ENCODE results near the gene SCN9A.
A peak's percentile ranks its signal among the peaks of the same experiment; 100 is the strongest.
"Not testable (repeated sequence)": the region's sequence is repeated elsewhere in the genome, so short reads cannot be mapped to it uniquely, and the experiment has no call there.

Gene SCN9A

DNA sequence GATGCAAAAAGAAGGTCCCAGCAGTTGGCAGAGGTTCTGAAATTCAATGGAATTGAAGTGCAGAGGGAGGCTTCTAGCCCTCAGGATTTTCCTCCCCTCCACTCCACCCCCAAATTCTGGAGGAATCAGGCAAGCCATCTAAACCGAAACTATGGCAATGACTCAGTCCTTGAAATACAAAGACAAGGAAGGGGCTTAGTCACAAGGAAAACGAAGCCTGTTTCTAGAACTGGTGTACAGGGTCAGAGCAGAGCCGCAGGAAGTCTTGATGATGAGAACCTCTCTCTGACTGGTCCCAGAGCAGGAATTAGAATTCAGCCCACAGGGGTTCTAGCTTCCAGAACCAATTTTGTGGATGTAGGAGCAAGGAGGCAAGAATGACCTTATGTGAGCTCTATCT is 136.2 kb downstream of the SCN9A start:
- DNase-seq, result no peak

GRCh38 chr2:166238176-166238575 is 137.6 kb downstream of the SCN9A start:
- no peak for DNase-seq

DNA sequence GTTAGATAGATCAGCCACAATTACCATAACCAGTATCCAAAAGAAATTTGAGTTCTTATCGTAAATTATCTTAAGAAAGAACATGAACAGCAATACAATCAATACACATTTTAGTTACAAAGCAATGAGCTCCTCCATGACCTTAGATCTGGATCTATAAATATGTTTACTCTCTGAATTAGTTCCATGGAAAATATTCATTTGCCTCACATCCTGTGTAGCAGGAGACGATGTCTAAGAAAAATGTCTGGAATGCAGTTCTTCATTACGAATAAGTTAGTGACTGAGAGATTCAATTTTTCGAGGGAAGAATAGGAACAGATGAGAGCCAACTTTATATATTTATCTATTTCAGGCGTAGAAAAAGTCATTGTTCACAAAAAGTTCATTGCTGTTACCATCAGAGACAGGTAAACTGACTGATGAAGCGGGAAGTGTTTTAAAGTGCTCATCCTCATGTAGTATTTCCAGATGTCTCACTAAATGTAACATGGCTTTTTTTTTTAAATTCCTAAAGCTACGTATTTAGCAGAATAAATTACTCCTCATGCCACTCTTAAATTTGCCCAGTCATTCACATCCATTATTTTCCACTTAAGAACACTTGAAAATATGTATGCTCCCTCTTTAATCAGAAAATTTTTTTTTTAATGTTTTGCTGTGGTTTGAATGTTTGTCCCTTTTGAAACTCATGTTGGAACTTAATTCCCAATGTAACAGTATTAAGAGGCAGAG is 141.5 kb downstream of the SCN9A start:
- no peak for DNase-seq

- no peak for DNase-seq
Observed at GRCh38 chr2:166233244-166233643, 142.5 kb downstream of the SCN9A start.

DNA sequence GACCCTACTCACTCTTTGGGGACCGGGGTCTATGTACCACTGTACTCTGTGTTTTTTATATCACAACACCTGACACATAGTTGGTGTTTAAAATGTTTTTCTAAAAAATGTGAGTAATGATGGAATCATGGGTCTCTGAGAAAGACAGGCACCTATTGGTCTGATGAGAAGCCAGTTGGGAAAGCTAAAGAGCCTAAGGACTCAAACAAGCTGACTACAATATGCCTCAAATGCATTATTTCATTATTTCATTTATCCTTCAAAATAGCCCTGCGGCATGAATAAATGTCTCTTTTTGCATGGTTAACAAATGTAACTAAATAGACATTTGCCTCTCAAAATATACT is 145.0 kb downstream of the SCN9A start:
- no peak for DNase-seq

DNA sequence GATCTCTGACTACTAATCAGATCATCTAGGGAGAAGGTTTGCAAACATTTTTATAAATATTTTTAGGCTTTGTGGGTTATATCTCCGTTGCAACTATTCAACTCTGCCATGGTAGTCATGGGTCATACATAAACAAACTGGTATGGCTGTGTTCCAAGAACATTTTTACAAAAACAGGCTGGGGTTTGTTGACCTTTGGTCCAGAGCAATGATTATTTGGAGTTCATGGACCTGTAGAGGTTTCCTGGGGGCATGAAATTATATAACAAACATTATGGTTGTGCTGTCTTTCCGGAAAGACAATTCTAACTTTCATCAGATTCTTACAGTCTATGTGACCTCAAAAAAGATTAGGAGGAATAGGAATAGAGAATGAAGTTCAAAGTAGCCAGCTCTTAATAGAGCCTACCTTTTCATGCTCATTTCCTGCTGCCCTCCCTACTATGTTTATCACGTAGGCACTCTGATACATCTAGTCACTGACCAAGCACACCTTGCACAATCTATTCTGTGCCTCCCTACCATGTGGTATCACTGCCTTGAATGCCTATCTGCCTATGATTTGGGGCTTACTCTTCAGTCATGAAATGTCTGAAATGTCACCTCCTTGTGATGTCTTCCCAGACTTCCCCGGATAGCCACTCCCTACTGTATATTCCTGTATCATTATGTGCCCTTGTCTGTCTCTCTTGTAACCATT is 145.6 kb downstream of the SCN9A start:
- DNase-seq, result no peak

GRCh38 chr2:166229678-166230023 is 146.1 kb downstream of the SCN9A start:
- no peak for DNase-seq

DNA sequence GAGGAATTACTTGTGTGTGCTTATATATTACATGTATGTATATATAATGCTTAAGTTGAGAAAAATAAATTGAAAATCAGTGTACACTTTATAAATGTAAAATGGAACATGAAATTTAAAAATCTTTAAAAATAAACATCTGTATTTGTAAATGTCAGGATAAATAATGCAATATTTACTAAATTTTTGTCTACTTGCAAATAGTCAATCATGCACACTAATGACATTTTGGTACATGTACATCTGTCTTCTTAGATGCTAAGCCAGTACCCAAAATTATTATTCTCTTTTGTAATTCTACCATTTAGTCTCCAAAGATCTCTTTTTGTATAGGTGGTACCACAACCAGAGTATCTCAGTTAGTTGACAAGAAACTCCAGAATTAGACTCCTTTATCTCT is 151.5 kb downstream of the SCN9A start:
- no peak for DNase-seq

- no peak for DNase-seq
Observed at GRCh38 chr2:166223298-166223697, 152.4 kb downstream of the SCN9A start.

DNA sequence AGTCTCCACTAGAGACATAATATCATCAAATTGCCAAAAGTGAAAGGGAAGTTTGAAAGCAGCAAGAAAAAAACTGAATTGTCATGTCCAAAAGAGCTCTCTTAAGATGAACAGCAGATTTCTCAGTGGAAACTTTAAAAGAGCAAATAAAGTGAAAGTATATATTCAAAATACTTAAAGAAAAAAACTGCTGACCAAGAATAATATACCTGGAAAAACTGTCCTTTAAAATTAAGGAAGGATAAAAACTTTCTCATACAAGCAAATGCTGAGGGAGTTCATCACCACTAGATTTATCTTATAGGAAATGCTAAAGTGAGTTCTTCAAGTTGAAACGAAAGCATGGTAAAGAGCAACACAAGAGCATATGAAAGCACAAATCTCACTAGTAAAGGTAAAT is 164.7 kb downstream of the SCN9A start:
- no peak for DNase-seq

DNA sequence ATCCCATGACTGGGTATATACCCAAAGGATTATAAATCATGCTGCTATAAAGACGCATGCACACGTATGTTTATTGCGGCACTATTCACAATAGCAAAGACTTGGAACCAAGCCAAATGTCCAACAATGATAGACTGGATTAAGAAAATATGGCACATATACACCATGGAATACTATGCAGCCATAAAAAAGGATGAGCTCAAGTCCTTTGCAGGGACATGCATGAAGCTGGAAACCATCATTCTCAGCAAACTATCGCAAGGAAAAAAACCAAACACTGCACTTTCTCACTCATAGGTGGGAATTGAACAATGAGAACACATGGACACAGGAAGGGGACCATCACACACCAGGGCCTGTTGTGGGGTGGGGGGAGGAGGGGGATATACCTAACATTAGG is 165.8 kb downstream of the SCN9A start:
- not testable (repeated sequence) for DNase-seq

DNA sequence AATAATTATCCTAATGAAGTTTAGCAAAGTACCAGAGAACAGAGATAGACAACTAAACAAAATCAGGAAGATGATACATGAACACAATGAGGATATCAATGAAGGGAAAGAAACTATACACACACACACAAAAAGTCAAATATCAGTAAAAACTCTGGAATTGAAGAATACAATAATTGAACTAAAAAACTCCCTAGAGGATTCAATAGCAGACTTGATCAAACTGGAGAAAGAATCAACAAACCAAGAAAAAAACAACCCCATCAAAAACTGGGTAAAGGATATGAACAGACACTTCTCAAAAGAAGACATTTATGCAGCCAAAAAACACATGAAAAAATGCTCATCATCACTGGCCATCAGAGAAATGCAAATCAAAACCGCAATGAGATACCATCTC is 166.4 kb downstream of the SCN9A start:
- not testable (repeated sequence) for DNase-seq

DNA sequence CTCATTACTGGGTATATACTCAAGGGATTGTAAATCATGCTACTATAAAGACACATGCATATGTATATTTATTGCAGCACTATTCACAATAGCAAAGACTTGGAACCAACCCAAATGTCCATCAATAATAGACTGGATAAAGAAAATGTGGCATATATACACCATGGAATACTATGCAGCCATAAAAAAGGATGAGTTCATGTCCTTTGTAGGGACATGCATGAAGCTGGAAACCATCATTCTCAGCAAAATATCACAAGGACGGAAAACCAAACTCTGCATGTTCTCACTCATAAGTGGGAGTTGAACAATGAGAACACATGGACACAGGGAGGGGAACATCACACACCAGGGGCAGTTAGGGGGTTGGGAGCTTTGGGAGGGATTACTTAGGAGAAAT is 169.6 kb downstream of the SCN9A start:
- DNase-seq, result not testable (repeated sequence)

DNA sequence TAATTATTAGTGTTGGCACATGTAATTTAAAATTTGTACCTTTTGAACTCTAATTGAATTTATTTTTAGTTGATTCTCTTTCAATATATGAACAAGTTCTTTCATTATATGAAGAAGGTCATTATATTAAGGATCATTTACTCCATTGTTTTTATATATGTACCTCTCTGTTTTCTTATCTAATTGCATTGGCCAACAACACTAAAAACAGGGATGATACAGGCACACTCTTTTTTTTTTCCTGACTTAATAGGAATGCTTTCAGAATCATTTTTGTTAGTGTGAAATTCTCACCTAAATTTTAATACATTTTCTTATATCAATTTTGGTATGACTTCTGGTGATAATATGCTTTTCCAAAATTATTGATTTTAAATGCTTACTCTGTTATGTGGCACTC is 173.0 kb downstream of the SCN9A start:
- DNase-seq, result no peak

DNA sequence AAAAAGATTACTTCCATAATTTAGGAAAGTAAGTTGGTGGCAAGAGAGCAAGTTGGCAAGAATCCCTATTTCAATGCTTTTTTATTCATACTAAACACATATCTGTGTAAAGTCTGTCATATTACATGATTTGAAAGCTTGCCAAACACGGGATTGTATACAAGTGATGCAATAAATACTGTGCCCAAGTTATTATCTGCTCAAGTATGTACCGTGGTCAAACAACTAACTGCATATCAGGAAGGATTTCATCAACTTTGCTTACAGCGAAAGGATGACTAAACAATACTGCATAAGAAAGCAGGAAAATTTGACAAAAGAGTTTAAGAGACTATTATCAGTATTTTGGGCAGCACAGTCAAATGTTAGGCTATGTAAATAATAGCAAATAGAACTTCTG is 178.3 kb downstream of the SCN9A start:
- no peak for DNase-seq

- DNase-seq, result no peak
Observed at GRCh38 chr2:166193407-166193806, 182.3 kb downstream of the SCN9A start.

GRCh38 chr2:166188084-166188483 is 187.7 kb downstream of the SCN9A start:
- no peak for DNase-seq

- DNase-seq, result no peak
Observed at GRCh38 chr2:166184789-166185188, 191.0 kb downstream of the SCN9A start.

GRCh38 chr2:166181813-166182154 is 194.0 kb downstream of the SCN9A start:
- no peak for DNase-seq

DNA sequence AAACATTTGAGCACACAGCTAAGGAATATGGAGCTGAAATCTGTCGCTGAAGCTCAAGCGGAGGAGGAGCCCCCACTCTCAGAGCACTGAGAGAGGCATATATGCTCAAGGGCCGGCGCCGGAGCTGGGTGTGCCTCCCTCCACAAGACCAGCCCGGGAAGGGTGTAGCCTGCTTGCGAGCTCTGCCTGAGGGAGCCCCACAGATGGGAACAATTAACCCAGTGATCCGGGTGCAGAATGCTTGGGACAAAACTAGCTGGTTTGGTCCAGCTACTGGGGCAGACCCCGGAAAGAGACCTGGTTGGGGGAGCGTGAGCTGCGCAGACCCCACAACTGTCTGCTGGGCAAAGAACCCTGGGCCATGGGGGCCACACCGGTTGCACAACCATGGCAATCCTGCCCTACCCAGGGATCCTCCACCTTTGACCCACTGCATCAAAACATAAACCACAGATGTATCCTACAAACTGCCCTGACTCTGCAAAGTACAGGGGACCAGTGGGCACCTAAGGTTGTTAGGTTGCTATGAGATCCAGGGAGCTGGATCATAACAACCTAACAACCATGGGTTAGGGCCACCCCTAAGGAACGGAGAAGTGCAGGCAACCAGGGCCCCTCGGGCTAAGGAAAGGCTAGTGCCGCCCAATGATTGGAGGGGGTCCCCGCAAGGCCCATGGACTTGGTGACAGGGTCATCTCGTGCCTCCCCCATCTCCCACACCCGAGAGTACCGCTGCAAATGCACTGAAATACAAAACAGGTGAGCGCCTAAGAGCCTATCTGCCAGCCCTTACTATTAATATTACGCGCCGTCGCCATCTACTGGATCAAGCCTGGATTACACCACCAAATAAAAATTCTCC is 194.6 kb downstream of the SCN9A start:
- peak in 1 of 2 donors; percentile 1 for DNase-seq

DNA sequence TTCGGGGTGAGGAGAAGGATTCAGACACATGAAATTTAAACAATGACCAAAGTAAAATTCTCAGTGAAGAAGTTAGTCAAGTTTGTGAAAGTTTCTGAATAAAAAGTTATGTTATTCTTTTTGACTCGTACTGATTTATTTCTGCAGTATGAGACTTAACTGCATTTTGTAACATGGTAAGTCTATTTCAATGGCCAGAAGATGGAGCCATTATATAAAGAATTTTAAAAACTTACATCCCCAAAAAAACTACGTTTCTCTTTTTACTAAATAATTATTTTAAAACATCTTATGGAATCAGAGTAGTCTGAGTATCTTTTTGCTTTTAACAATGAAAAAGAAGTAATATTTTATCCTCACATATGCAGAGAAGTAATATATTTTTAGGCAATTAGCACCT is 196.5 kb downstream of the SCN9A start:
- no peak for DNase-seq

DNA sequence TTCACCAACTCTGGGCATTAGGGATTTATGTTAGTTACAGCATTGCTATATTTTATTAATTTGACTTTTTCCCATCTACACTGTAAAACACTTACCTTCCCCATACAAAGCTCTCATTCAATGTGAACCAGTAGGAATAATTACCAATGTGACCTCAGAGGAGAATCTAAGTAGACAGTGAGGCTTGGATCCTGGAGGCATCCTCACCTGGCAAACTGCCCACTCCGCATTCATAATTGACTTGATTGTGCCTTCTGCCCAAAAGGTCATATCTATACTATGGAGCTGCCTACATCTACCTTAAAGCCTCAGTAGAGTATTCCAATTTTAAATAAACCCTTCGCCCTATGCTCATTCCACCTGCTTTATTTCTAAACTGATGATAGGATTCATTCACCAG is 202.5 kb downstream of the SCN9A start:
- DNase-seq, result no peak

- no peak for DNase-seq
Observed at GRCh38 chr2:166171216-166171615, 204.5 kb downstream of the SCN9A start.

- no peak for DNase-seq
Observed at GRCh38 chr2:166170356-166170755, 205.4 kb downstream of the SCN9A start.
